COLO668 (cell line): Measurements from ENCODE around the gene CREBBP.

Experiments used
- DNase-seq: peaks from one replicate; lab custom pipeline; 2025; ENCODE audit not compliant: unreplicated experiment; lab: John Stamatoyannopoulos, UW

CREBBP gene

GRCh38 chr16:3879887-3880564 is 487 bp downstream of the CREBBP start:
- DNase-seq: peak; percentile 80

- DNase-seq: peak; percentile 40
Measured at GRCh38 chr16:3879258-3879886, 1.1 kb downstream of the CREBBP start.

- no peak for DNase-seq
Measured at GRCh38 chr16:3878610-3879009, 1.9 kb downstream of the CREBBP start.

- no peak for DNase-seq
Measured at GRCh38 chr16:3876695-3877094, 3.8 kb downstream of the CREBBP start.

- DNase-seq: no peak
Measured at GRCh38 chr16:3876160-3876559, 4.4 kb downstream of the CREBBP start.

- no peak for DNase-seq
Measured at GRCh38 chr16:3874794-3875692, 5.5 kb downstream of the CREBBP start.

GRCh38 chr16:3874242-3874641 is 6.3 kb downstream of the CREBBP start:
- no peak for DNase-seq

- no peak for DNase-seq
Measured at GRCh38 chr16:3873482-3874173, 6.9 kb downstream of the CREBBP start.

- no peak for DNase-seq
Measured at GRCh38 chr16:3872216-3872895, 8.2 kb downstream of the CREBBP start.

- DNase-seq: no peak
Measured at GRCh38 chr16:3868967-3869366, 11.5 kb downstream of the CREBBP start.

- no peak for DNase-seq
Measured at GRCh38 chr16:3868556-3868955, 12.0 kb downstream of the CREBBP start.

- DNase-seq: no peak
Measured at GRCh38 chr16:3866703-3867431, 13.6 kb downstream of the CREBBP start.

GRCh38 chr16:3865241-3865640 is 15.3 kb downstream of the CREBBP start:
- no peak for DNase-seq

GRCh38 chr16:3864562-3864961 is 16.0 kb downstream of the CREBBP start:
- DNase-seq: no peak

- no peak for DNase-seq
Measured at GRCh38 chr16:3863587-3863986, 16.9 kb downstream of the CREBBP start.

- DNase-seq: no peak
Measured at GRCh38 chr16:3861808-3862451, 18.6 kb downstream of the CREBBP start.

GRCh38 chr16:3859889-3860288 is 20.6 kb downstream of the CREBBP start:
- DNase-seq: no peak

GRCh38 chr16:3858801-3859200 is 21.7 kb downstream of the CREBBP start:
- DNase-seq: no peak

- no peak for DNase-seq
Measured at GRCh38 chr16:3857189-3858043, 23.1 kb downstream of the CREBBP start.
